Measurements from ENCODE around the gene OPN5.

OPN5 gene

GRCh38 chr6:47865206-47865605, 83.4 kb downstream of the OPN5 start:
- H3K4me3 ChIP-seq (ENCODE audit: low read depth, low read length) = no peak overlapping the region
- TF ChIP-seq POLR2A (IDR thresholded peaks at IDR 0.05; ENCODE audit: extremely low read depth, insufficient read length) = no peak
- TF ChIP-seq MAX (IDR thresholded peaks at IDR 0.05; ENCODE audit: low read depth, low read length) = no peak
- TF ChIP-seq CTCF (IDR thresholded peaks at IDR 0.05; ENCODE audit: low read depth, low read length) = no peak
- no peak for TF ChIP-seq MYC (IDR thresholded peaks at IDR 0.05; ENCODE audit: low read depth, low read length)
- DNase-seq (ENCODE audit: low read depth) = no peak

DNA sequence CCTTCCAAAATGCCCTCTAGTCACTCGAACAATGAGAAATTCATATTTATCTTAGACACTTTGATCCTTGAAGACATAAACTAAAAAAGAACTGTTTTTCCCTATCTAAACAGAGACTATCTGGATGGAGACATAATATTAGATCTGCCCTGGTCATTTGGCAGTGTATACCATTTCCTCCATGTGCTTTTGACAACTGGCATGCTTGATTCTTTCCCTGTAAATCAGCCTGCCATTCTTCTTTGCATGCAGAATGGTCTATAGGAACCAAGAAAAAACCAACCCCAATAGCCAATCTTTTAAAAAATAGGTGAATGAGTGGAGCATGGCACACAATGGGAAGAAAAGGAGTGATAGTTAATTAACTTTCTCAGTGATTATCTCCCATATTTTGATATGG, 93.8 kb downstream of the OPN5 start:
- H3K4me3 ChIP-seq (ENCODE audit: low read depth, low read length) = no peak overlapping the region
- no peak for DNase-seq (ENCODE audit: low read depth)
- TF ChIP-seq MYC (IDR thresholded peaks at IDR 0.05; ENCODE audit: low read depth, low read length) (no peak), POLR2A (IDR thresholded peaks at IDR 0.05; ENCODE audit: extremely low read depth, insufficient read length) (no peak), CTCF (IDR thresholded peaks at IDR 0.05; ENCODE audit: low read depth, low read length) (no peak), MAX (IDR thresholded peaks at IDR 0.05; ENCODE audit: low read depth, low read length) (no peak)
